K562 (cell line): ENCODE measurements around the gene BANF2. TPM values are rescaled to one million over a fixed set of nuclear protein-coding genes. Genes with fewer than 3 reads are reported as not detected.

Experiments used
- ATAC-seq: fragments of 200-7000 bp; cut with Tn5 transposase; 3 replicates; pipeline ENCODE4 v1.9.1; 2020; ENCODE audit warnings: moderate library complexity
- BruUV-seq: library from RNA; stranded (reverse); fragments of 400-500 nt; replicated peaks from 2 replicates; lab custom pipeline; 2021; lab: Mats Ljungman, UMichigan
- CTCF ChIA-PET: fragments of 300-600 bp; formaldehyde crosslinking; extraction: SDS; loops from one replicate; lab custom pipeline; 2021; ENCODE audit warnings: low intra/inter-chr PET ratio; lab: Yijun Ruan, JAX
- POLR2A ChIA-PET: fragments of 300-600, 350-650 bp; sonication (Branson Sonifier 250); formaldehyde crosslinking; extraction: SDS; loops from one replicate; lab custom pipeline; 2021; ENCODE audit warnings: antibody characterized with exemption, inconsistent platforms; lab: Yijun Ruan, JAX
- DNase-seq, 4 experiments: peaks; one replicate each; pipeline versions ENCODE4 v3.0.0 to v3.0.0-alpha.2; 2011 to 2018; ENCODE audit warnings: low spot score in 3 of 4, mixed read lengths in 3 of 4; ENCODE audit errors: extremely low read depth in 1 of 4
- FAIRE-seq: peaks from 2 replicates; lab custom pipeline; 2011; peaks lifted over from hg19 to GRCh38; lab: Jason Lieb, UNC
- H2AFZ ChIP-seq: 2 replicates; pipeline ENCODE4 v1.6.0; 2011; ENCODE audit warnings: low read depth, low read length, control low read depth, inconsistent platforms
- H3K27ac ChIP-seq: fragments of 200-600 bp; 3 replicates; pipeline ENCODE4 v1.8.0; 2011; ENCODE audit warnings: low read depth, mild to moderate bottlenecking, control low read depth, inconsistent platforms, low read length, moderate library complexity, mixed read lengths; ENCODE audit errors: extremely low read depth
- H3K27me3 ChIP-seq, 2 experiments: fragments of 300-600 bp in 1 of 2; 2 replicates in 1 of 2; 3 replicates in 1 of 2; pipeline versions ENCODE4 v1.6.0 to v1.8.0; 2011; ENCODE audit warnings: inconsistent platforms in 2 of 2, low read length in 2 of 2, mild to moderate bottlenecking in 1 of 2, mixed read lengths in 1 of 2, moderate library complexity in 1 of 2; ENCODE audit not compliant: control insufficient read depth in 2 of 2, insufficient read depth in 2 of 2
- H3K36me3 ChIP-seq: fragments of 300-600 bp; 3 replicates; pipeline ENCODE4 v1.8.0; 2011; ENCODE audit warnings: mild to moderate bottlenecking, low read length, inconsistent platforms; ENCODE audit not compliant: control insufficient read depth, insufficient read depth
- H3K4me1 ChIP-seq, 2 experiments: fragments of 200-600 bp in 1 of 2; replicated peaks in 1 of 2; 2 replicates in 1 of 2; 3 replicates in 1 of 2; pipeline versions ENCODE4 v1.5.1 to v1.8.0; 2011; ENCODE audit warnings: inconsistent platforms in 2 of 2, low read length in 2 of 2, mild to moderate bottlenecking in 1 of 2, mixed read lengths in 1 of 2, moderate library complexity in 1 of 2; ENCODE audit not compliant: control insufficient read depth in 2 of 2, insufficient read depth in 2 of 2
- H3K4me2 ChIP-seq: 2 replicates; pipeline ENCODE4 v1.6.1; 2011; ENCODE audit warnings: low read length, control low read depth, inconsistent platforms, mixed read lengths; ENCODE audit not compliant: insufficient read depth
- H3K4me3 ChIP-seq: fragments of 200-600 bp; sonication (generic), shearing (Covaris generic); 2 replicates; pipeline ENCODE4 v1.5.1; 2016; ENCODE audit warnings: control low read depth, inconsistent platforms
- H3K79me2 ChIP-seq: fragments of 200-600 bp; 3 replicates; pipeline ENCODE4 v1.8.0; 2011; ENCODE audit warnings: low read length, inconsistent platforms; ENCODE audit not compliant: control insufficient read depth, insufficient read depth
- H3K9ac ChIP-seq, 2 experiments: 2 replicates each; pipeline versions ENCODE4 v1.6.0 to v1.6.1; 2011; ENCODE audit warnings: low read depth in 2 of 2, low read length in 2 of 2, control low read depth in 1 of 2, inconsistent platforms in 1 of 2, mild to moderate bottlenecking in 1 of 2, mixed read lengths in 1 of 2; ENCODE audit not compliant: insufficient read depth in 1 of 2
- H3K9me1 ChIP-seq: one replicate; pipeline ENCODE4 v1.6.0; 2011; ENCODE audit warnings: inconsistent platforms, mild to moderate bottlenecking, low read length, moderate library complexity; ENCODE audit not compliant: control insufficient read depth, insufficient read depth
- H3K9me3 ChIP-seq: replicated peaks from 2 replicates; pipeline ENCODE4 v1.5.1; 2011; ENCODE audit warnings: low read depth, low read length, inconsistent platforms; ENCODE audit not compliant: control insufficient read depth, insufficient read depth
- H4K20me1 ChIP-seq: replicated peaks from 2 replicates; pipeline ENCODE4 v1.6.1; 2011; ENCODE audit warnings: low read length, inconsistent platforms, mixed read lengths; ENCODE audit not compliant: control insufficient read depth, insufficient read depth
- GATA2 ChIP-seq: sonication (generic); formaldehyde crosslinking; IDR thresholded peaks from 2 replicates; pipeline ENCODE4 v1.4.0; 2020; ENCODE audit warnings: mild to moderate bottlenecking, missing genetic modification reagents
- HLTF ChIP-seq: fragments of 450-650 bp; IDR thresholded peaks from 2 replicates; pipeline ENCODE4 v1.6.1; 2016
- KDM4B ChIP-seq, 2 experiments: fragments of 450-650 bp in 1 of 2; sonication (generic) in 1 of 2; IDR thresholded peaks; 2 replicates each; pipeline ENCODE4 v1.6.1; 2016 to 2017; ENCODE audit warnings: borderline replicate concordance in 2 of 2, antibody characterized with exemption in 1 of 2, low read depth in 1 of 2, mild to moderate bottlenecking in 1 of 2
- NCOA2 ChIP-seq, 2 experiments: fragments of 450-650 bp; IDR thresholded peaks; 2 replicates each; pipeline ENCODE4 v1.6.1; 2018; ENCODE audit warnings: mild to moderate bottlenecking in 2 of 2, moderate library complexity in 1 of 2; ENCODE audit not compliant: partially characterized antibody in 2 of 2
- NFIX ChIP-seq: fragments of 250-450 bp; sonication (Bioruptor Pico); IDR thresholded peaks from 2 replicates; pipeline ENCODE4 v1.4.0; 2020; ENCODE audit warnings: low read depth, mild to moderate bottlenecking, moderate library complexity
- PHF8 ChIP-seq: fragments of 200-600 bp; sonication (generic); IDR thresholded peaks from 2 replicates; pipeline ENCODE4 v1.6.1; 2012; ENCODE audit warnings: mixed run types, mild to moderate bottlenecking, inconsistent platforms, low read length, moderate library complexity, borderline replicate concordance
- POU5F1 ChIP-seq: fragments of 150-350 bp; IDR thresholded peaks from 2 replicates; pipeline ENCODE4 v1.6.1; 2014; ENCODE audit warnings: borderline replicate concordance, low read length, low read depth, mild to moderate bottlenecking; ENCODE audit not compliant: partially characterized antibody
- RFX7 ChIP-seq: fragments of 250-450 bp; sonication (Bioruptor Pico); IDR thresholded peaks from 2 replicates; pipeline ENCODE4 v1.5.1; 2021; ENCODE audit warnings: mild to moderate bottlenecking
- SRSF1 ChIP-seq: fragments of 200-400 bp; formaldehyde crosslinking; IDR thresholded peaks from 2 replicates; pipeline ENCODE4 v1.6.1; 2017; ENCODE audit warnings: mild to moderate bottlenecking, low read depth, low read length, moderate library complexity
- ZNF696 ChIP-seq: fragments of 250-450 bp; sonication (Bioruptor Pico); conservative IDR thresholded peaks from 2 replicates; pipeline ENCODE4 v1.4.0; 2020; ENCODE audit warnings: mild to moderate bottlenecking, moderate library complexity
- ZSCAN32 ChIP-seq: fragments of 450-650 bp; formaldehyde crosslinking; IDR thresholded peaks from 2 replicates; pipeline ENCODE4 v1.4.0; 2020; ENCODE audit warnings: mild to moderate bottlenecking, moderate library complexity
- WGBS: fragments of 100-300 bp; shearing (Covaris generic); methylation state at CpG from one replicate; pipeline ENCODE4 v1.1.6; 2016; ENCODE audit warnings: low coverage, mixed read lengths; ENCODE audit not compliant: insufficient coverage; ENCODE audit errors: missing lambda C conversion rate; 5-methylcytosine and 5-hydroxymethylcytosine counted together
- in situ Hi-C: fragments of 300-500 bp; cut with MboI; formaldehyde crosslinking; loops from 4 replicates; pipeline ENCODE4 v1.15.0; 2018; ENCODE audit warnings: inconsistent platforms, mixed read lengths
- intact Hi-C: fragments of 100-400 bp; cut with micrococcal nuclease; formaldehyde crosslinking; loops from 2 replicates; pipeline ENCODE4 v1.14.2; 2022
- polyA plus RNA-seq, 8 experiments: library from polyadenylated mRNA; depleted of rRNA in 4 of 8; stranded (reverse) in 5 of 8; unstranded in 3 of 8; fragments of >200 nt; fragmentation: Nextera tagmentation in 2 of 8; fragmentation: Illumina TruSeq in 1 of 8; extraction: Ambion mirVana in 2 of 8; extraction: Trizol in 1 of 8; gene quantifications; 2 replicates each; pipeline versions ENCODE4 v1.2.1 to v1.2.3, GENCODE V29; 2011 to 2014; ENCODE audit warnings: inconsistent platforms in 1 of 8, missing spikeins in 1 of 8
- total RNA-seq, 7 experiments: library from RNA; depleted of rRNA in 6 of 7; stranded (reverse); fragments of >200 nt in 6 of 7; fragmentation: Illumina TruSeq in 2 of 7; extraction: Trizol in 2 of 7; gene quantifications; 2 replicates each; pipeline versions ENCODE4 v1.2.1 to v1.2.3, GENCODE V29; 2011 to 2021; ENCODE audit warnings: low replicate concordance in 1 of 7
- TF ChIP-seq, protein P1 (sequence below): fragments of 200-400 bp; formaldehyde crosslinking; IDR thresholded peaks from 2 replicates; pipeline ENCODE4 v1.6.1; 2017; ENCODE audit warnings: mild to moderate bottlenecking, low read depth, low read length, moderate library complexity
- TF ChIP-seq, protein P2 (sequence below), 2 experiments: fragments of 450-650 bp; formaldehyde crosslinking in 1 of 2; IDR thresholded peaks; 2 replicates each; pipeline versions ENCODE4 v1.4.0 to v1.6.1; 2014 to 2020; ENCODE audit warnings: mild to moderate bottlenecking in 2 of 2, borderline replicate concordance in 1 of 2, low read depth in 1 of 2

The BANF2 gene
- total and polyA plus RNA-seq, 9 of the 15 experiments (the other 6 are each of a cell fraction or from before 2014, with no cell fraction given): not detected

DNA sequence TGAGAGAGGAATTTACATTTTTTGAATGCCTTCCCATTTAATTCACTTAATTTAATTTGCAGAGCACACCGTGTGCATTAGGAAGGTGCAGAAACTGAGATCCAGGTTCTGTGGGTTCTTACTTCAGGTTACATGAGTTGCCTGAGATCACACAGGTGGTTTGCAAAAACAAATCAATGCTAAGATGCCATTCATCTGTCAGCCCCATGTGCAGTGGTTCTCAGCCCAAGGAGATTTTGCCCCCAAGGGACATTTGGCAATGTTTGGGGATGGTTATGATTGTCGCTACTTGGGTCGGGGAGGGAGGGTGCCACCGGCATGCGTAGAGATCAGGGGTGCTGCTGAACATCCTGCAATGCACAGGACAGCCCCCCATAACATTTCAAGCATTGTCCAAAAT is 34.6 kb downstream of the BANF2 start:
- peaks cover 9 to 29% of the 10 kb centered on the region in 2 experiments; a peak in 4 of 5 replicates for H3K27me3 ChIP-seq
- no peaks in the 10 kb centered on the region for H3K79me2 ChIP-seq
- ChIA-PET POLR2A (interaction anchor here (0.8 kb wide), 1 partner anchor 38 kb away, joined by 3 read pairs; no protein-coding TSS in a partner anchor), CTCF (no interaction called here)
- BruUV-seq: no TSS peak
- FAIRE-seq (no peak), DNase-seq (no peak), ATAC-seq (no peak)
- H3K9me3 ChIP-seq: no peaks in the 10 kb centered on the region
- H3K36me3 ChIP-seq: no peaks in the 10 kb centered on the region
- H3K9ac ChIP-seq: no peak overlapping the region
- intact Hi-C loops: no loop called here
- WGBS: 9% methylated on average over 4 of the region's 5 CpGs
- H3K9me1 ChIP-seq: no peaks in the 10 kb centered on the region
- H4K20me1 ChIP-seq: no peaks in the 10 kb centered on the region
- in situ Hi-C loops: no loop called here
- no peak overlapping the region for H2AFZ ChIP-seq
- H3K4me1 ChIP-seq: no peaks in the 10 kb centered on the region
- no peak overlapping the region for H3K4me3 ChIP-seq
- H3K27ac ChIP-seq: no peak overlapping the region
- H3K4me2 ChIP-seq: no peak overlapping the region
- TF ChIP-seq ZSCAN32 (CRISPR knock-in tag) (no peak), POU5F1 (no peak), NCOA2 (IDR thresholded peaks at IDR 0.05; ENCODE audit: partially characterized antibody in 2 of 2) (no peak), SRSF1 (no peak), ZNF696 (CRISPR knock-in tag) (no peak), GATA2 (CRISPR knock-in tag) (no peak), HLTF (no peak), PHF8 (no peak), RFX7 (CRISPR knock-in tag) (no peak), NFIX (CRISPR knock-in tag) (no peak), KDM4B (IDR thresholded peaks at IDR 0.05; ENCODE audit: borderline replicate concordance in 2 of 2, low read depth in 1 of 2) (no peak)
- TF ChIP-seq, protein P1, sequence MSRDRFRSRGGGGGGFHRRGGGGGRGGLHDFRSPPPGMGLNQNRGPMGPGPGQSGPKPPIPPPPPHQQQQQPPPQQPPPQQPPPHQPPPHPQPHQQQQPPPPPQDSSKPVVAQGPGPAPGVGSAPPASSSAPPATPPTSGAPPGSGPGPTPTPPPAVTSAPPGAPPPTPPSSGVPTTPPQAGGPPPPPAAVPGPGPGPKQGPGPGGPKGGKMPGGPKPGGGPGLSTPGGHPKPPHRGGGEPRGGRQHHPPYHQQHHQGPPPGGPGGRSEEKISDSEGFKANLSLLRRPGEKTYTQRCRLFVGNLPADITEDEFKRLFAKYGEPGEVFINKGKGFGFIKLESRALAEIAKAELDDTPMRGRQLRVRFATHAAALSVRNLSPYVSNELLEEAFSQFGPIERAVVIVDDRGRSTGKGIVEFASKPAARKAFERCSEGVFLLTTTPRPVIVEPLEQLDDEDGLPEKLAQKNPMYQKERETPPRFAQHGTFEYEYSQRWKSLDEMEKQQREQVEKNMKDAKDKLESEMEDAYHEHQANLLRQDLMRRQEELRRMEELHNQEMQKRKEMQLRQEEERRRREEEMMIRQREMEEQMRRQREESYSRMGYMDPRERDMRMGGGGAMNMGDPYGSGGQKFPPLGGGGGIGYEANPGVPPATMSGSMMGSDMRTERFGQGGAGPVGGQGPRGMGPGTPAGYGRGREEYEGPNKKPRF: no peak
- TF ChIP-seq, protein P2, sequence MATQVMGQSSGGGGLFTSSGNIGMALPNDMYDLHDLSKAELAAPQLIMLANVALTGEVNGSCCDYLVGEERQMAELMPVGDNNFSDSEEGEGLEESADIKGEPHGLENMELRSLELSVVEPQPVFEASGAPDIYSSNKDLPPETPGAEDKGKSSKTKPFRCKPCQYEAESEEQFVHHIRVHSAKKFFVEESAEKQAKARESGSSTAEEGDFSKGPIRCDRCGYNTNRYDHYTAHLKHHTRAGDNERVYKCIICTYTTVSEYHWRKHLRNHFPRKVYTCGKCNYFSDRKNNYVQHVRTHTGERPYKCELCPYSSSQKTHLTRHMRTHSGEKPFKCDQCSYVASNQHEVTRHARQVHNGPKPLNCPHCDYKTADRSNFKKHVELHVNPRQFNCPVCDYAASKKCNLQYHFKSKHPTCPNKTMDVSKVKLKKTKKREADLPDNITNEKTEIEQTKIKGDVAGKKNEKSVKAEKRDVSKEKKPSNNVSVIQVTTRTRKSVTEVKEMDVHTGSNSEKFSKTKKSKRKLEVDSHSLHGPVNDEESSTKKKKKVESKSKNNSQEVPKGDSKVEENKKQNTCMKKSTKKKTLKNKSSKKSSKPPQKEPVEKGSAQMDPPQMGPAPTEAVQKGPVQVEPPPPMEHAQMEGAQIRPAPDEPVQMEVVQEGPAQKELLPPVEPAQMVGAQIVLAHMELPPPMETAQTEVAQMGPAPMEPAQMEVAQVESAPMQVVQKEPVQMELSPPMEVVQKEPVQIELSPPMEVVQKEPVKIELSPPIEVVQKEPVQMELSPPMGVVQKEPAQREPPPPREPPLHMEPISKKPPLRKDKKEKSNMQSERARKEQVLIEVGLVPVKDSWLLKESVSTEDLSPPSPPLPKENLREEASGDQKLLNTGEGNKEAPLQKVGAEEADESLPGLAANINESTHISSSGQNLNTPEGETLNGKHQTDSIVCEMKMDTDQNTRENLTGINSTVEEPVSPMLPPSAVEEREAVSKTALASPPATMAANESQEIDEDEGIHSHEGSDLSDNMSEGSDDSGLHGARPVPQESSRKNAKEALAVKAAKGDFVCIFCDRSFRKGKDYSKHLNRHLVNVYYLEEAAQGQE (IDR thresholded peaks at IDR 0.05; ENCODE audit: borderline replicate concordance): no peak
- TF ChIP-seq, protein P2 (CRISPR knock-in tag; IDR thresholded peaks at IDR 0.05; ENCODE audit: low read depth): no peak
